IPS-18c (cell line): ENCODE results near the gene PPP6R3.

Experiments
- H3K4me3 ChIP-seq: 2 replicates; pipeline ENCODE4 v1.7.0; 2013; ENCODE audit warnings: low read depth, mild to moderate bottlenecking, low read length, moderate library complexity; ENCODE audit not compliant: insufficient read depth
- H3K9me3 ChIP-seq: one replicate; pipeline ENCODE4 v1.6.1; 2013; ENCODE audit warnings: mild to moderate bottlenecking, low read length, moderate library complexity; ENCODE audit not compliant: control insufficient read depth, insufficient read depth

PPP6R3 gene

GRCh38 chr11:68582416-68583040, 122.0 kb downstream of the PPP6R3 start:
- Histone ChIP-seq H3K4me3 (no peak overlapping the region), H3K9me3 (no peaks in the 10 kb centered on the region)

GRCh38 chr11:68583041-68583446, 122.5 kb downstream of the PPP6R3 start:
- no peak overlapping the region for H3K4me3 ChIP-seq

GRCh38 chr11:68584097-68584496, 123.5 kb downstream of the PPP6R3 start:
- H3K4me3 ChIP-seq = no peak overlapping the region
- no peaks in the 10 kb centered on the region for H3K9me3 ChIP-seq

More at GRCh38 chr11:68583041-68583446, 122.5 kb downstream of the PPP6R3 start:
- H3K9me3 ChIP-seq = no peaks in the 10 kb centered on the region

DNA sequence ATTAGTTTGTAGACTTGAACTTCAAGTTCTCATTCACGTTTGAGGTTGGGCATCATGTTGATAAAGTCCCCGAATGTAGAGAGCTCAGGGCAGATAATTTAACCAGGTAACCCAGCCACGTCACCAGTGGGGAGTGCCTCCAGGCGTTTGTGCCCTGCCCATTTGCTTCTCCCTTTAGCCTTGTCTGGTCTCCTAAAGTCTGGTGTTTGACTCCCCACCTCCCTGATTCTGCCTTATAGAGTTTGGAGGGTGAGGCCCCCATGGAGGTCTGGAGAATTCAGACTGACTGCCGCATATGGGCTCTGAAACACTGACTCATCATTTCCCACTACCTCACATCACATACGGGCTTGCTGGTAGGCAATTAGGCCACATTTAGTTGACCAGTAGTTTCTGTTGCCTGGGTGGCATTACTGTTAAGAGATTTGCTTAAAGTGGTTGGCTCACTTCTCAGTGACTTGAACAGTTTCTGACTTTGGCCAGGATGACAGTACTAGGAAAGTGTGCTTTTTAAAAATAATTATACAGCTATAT, 124.5 kb downstream of the PPP6R3 start:
- H3K9me3 ChIP-seq = no peaks in the 10 kb centered on the region
- no peak overlapping the region for H3K4me3 ChIP-seq

- Histone ChIP-seq H3K4me3 (no peak overlapping the region), H3K9me3 (no peaks in the 10 kb centered on the region)
Observed at GRCh38 chr11:68589547-68590216, 129.1 kb downstream of the PPP6R3 start.

DNA sequence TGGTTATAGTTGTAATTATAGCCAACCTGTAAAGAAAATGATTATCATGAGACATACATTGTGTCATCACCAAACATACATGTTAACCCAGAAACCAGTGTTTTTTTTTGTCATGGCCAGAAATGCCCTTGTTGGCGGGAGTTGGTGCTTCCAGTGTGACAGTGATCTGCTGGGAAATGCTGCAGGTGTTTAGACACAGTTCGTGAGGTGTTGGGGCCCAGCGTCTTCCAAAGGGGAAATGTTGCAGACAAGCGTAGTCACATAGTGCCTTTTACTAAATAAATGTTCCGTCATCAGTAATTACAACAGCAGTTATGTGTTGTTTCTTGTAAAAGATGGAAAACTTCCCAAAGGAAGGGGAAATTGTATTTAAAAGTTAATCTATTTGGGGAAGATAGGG, 131.2 kb downstream of the PPP6R3 start:
- H3K4me3 ChIP-seq = no peak overlapping the region
- no peaks in the 10 kb centered on the region for H3K9me3 ChIP-seq

- no peak overlapping the region for H3K4me3 ChIP-seq
- no peaks in the 10 kb centered on the region for H3K9me3 ChIP-seq
Observed at GRCh38 chr11:68593441-68593840, 132.9 kb downstream of the PPP6R3 start.

DNA sequence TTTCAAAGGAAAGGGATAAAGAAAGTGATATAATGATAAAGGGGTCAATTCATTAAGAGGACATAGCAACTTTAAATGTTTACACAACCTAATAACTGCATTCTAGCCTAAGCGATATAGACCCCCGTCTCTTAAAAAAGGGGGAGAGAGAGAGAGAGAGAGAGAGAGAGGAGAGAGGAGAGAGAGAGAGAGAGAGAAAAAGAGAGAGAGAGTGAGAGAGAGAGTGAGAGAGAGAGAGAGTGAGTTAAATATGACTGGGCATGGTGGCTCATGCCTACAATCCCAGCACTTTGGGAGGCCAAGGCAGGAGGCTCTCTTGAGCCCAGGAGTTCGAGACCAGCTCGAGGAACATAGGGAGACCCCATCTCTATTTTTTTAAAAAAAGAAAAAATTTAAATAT, 133.6 kb downstream of the PPP6R3 start:
- H3K4me3 ChIP-seq = no peak overlapping the region

DNA sequence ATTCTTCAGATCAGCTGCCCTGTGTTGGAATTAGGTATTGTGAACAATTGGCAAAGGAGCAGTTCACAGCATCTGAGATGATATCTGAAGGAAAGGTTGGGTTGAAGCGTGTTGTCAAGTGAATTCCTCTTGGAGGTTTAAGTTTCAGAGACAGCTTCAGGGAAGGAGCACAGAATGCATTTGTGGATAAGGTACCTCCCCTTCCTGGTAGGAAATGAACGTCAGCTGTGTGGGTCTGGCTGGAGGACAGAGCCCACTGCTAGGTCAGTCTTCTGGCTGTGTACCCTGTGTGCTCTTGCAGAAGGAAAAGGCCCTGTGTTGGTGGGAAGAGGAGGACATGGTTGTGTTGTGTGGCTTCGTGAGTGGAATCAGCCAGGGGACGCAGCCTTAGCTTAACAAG, 135.7 kb downstream of the PPP6R3 start:
- H3K9me3 ChIP-seq = no peaks in the 10 kb centered on the region
- no peak overlapping the region for H3K4me3 ChIP-seq

More for the DNA sequence above, 133.6 kb downstream of the PPP6R3 start:
- H3K9me3 ChIP-seq = no peaks in the 10 kb centered on the region

GRCh38 chr11:68598816-68599653, 138.5 kb downstream of the PPP6R3 start:
- no peaks in the 10 kb centered on the region for H3K9me3 ChIP-seq
- no peak overlapping the region for H3K4me3 ChIP-seq

GRCh38 chr11:68601147-68601546, 140.6 kb downstream of the PPP6R3 start:
- H3K4me3 ChIP-seq = no peak overlapping the region
- H3K9me3 ChIP-seq = no peaks in the 10 kb centered on the region

DNA sequence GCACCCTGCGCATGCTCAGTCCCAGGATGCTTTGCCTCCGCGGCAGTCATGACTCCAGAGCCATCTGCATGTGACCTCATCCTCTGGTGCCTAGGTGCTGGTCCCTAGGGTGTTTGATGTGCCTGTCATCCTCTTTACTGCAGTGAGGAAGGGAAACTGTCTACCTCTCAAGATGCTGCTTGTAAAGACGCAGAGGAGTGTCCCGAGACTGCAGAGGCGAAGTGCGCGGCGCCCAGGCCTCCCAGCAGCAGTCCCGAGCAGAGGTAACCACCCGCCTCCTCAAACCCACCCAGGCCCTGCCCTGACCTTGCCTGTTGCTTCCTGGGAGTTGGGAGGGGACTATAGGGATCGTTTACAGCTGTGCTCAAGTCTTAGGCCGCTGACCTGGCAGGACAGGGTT, 149.2 kb downstream of the PPP6R3 start:
- Histone ChIP-seq H3K4me3 (no peak overlapping the region), H3K9me3 (no peaks in the 10 kb centered on the region)

- H3K4me3 ChIP-seq = no peak overlapping the region; the same call in 1 of the 2 replicates
Observed at GRCh38 chr11:68610452-68611116, 150.0 kb downstream of the PPP6R3 start.

GRCh38 chr11:68615657-68616056, 155.1 kb downstream of the PPP6R3 start:
- H3K9me3 ChIP-seq = no peaks in the 10 kb centered on the region

More at GRCh38 chr11:68610452-68611116, 150.0 kb downstream of the PPP6R3 start:
- no peaks in the 10 kb centered on the region for H3K9me3 ChIP-seq

DNA sequence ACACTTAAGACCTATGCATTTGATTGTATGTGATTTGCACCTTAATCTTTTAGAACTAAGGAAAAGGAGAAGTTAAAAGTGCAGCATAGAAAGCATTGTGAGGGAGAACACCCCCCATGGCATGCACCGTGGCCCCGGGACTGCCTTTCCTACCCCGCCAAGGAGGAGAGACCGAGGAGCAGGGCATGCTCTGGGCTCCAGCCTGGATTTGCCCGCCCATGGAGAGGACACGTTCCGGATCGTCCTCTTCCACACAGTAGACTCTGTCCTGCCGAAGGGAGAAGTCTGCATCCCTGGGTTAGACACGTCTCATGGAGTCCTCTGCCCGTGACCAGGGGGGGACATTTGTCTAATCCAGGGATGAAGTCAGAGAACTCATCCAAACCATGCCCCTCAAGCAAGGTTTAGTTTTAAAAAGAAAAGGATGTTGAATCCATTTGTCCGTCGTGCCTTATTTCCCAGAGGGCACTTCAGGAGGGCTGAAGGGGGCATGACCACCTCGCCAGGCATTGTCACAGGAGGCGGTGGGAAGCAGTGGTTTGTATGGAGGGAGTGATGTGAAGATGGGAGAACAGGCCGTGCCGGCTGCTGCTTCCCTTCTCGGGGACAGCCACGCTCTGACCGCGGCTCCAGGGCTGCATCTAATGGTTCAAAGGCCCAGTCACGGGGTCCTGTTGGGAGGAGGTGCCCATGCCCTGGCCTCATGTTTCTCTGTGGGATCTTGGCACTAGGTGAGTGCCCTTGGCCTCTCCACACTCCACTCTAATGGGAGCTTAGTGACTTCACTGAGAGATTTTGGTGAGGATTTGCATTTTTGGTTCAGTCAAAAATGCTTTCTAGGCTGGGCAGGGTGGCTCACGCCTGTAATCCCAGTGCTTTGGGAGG, 157.6 kb downstream of the PPP6R3 start:
- H3K4me3 ChIP-seq = no peak overlapping the region

More at GRCh38 chr11:68615657-68616056, 155.1 kb downstream of the PPP6R3 start:
- H3K4me3 ChIP-seq = no peak overlapping the region

DNA sequence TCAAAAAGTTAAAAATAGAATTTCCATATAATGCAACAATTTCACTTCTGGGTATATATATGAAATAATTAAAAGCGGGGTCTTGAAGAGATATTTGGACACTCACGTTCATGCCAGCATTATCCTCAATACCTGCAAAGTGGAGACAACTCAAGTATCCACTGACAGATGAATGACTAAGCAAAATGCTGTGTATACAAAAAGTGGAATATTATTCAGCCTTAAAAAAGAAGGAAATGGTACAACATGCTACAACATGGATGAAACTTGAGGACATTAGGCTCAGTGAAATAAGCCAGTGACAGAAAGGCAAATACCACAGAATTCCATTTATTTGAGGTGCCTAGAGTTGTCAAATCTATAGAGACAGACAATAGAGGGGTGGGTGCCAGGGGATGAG, 161.3 kb downstream of the PPP6R3 start:
- Histone ChIP-seq H3K9me3 (peaks cover 3% of the 10 kb centered on the region), H3K4me3 (no peak overlapping the region)

More for the DNA sequence above, 157.6 kb downstream of the PPP6R3 start:
- no peaks in the 10 kb centered on the region for H3K9me3 ChIP-seq
